ENCODE data around the gene HPCAL1.

The HPCAL1 gene

GRCh38 chr2:10269711-10270610, 32.7 kb upstream of the HPCAL1 start:
- no peak for DNase-seq (ENCODE audit: low spot score)

DNA sequence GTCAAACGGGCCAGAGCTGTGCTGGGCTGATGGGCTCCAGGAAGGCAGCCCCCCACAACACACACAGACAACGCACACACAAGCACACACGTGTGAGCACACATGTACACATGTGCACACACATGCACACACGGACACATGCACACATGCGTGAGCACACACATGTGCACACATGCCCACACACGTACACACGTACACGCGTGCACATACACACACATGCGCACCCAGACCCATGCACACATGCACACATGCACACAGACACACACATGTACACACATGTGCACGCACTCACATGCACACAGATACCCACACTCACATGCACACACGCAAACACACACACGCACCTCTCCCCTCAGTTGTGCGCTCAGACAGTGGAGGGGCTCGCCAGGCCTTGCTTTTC, 31.2 kb upstream of the HPCAL1 start:
- DNase-seq (ENCODE audit: low spot score): no peak

DNA sequence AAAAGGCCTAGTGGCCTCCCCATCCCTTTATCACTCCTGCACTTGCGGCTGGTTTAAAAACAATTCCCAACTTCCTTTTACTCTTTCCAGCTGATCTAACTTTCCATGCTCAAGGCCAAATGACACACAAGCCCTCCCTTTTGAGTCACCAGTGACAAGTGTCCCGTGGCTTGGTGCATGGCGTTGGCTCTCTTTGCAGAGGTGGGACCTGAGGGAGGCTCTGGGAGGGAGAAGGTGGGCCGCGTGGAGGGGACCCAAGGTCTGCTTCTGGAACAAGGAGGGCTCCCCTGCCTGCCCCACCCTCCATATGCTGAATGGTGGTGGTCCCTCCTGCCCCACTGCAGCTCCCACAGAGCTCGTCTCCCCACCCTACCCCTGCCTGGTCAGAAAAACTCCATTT, 30.8 kb upstream of the HPCAL1 start:
- no peak for DNase-seq (ENCODE audit: low spot score)

DNA sequence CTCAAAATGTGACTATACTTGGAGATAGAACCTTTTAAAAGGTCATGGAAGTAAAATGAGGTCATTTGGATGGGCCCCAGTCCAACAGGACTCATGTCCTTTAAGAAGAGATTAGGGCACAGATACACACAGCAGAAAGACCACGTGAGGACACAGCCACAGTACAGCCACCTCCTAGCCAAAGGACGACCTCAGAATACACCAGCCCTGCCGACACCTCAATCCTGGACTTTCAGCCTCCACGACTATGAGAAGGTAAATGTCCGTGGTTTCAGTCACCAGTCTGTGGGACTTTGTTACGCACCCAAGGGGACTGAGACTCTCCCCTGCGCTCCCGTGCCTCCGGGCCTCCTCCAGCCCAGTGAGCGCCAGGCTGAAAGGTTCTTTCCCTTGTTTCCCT, 30.2 kb upstream of the HPCAL1 start:
- no peak for DNase-seq (ENCODE audit: low spot score)

DNA sequence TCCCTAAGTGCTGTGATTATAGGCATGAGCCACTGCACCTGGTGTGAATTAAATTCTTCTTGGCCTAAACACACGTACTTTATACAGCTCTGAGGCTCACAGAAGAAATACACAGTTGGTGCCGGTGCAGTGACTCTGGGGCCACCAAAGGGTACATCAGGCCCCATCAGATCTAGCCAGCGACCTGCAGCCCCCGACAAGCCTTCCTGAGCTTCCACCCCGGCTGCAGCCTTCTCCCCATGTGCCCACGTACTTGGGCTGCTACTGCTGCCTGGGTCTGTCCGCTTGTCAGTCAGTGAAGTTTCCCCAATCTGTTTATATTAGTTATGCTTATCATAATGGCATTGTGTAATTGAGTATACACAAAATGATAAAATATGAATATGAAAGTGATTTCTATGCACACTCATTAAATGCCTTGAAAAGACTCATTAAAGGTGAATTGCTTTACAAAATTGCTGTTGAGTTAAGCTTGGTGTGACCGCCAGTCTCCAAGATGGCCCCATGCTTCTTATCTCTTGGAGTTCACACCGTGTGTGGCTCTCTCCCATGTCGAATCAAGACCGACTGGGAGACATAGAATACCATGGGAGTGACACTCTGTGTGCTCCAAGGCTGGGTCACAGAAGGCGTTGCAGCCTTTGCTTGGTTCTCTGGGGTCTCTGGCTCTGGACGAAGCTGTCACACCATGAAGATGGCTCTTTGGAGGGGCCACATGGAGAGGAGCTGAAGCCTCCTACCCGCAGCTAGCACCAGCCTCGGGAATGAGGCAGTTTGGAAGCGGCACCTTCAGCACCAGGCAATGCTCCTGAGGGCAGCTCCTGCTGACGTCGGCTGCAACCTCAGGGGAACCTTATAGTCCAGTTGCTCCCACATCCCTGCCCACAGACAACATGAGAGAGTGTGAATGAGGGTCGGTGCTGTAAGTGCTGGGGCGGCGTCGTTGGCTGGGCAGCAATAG, 29.2 kb upstream of the HPCAL1 start:
- no peak for DNase-seq (ENCODE audit: low spot score)

DNA sequence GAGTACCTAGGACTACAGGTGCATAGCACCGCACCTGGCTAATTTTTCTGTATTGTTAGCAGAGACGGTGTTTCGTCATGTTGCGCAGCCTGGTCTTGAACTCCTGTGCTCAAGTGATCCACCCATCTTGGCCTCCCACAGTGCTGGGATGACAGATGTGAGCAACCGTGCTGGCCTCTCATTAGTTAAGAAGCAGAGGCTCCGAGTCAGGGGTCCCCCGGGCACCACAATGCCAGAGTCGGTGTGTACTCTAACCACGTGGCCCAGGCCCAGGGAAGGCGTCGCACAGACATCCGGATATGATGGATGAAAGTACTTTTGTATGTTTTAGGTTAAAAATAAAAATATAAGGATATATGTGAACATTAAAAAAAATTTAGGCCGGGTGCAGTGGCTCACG, 28.3 kb upstream of the HPCAL1 start:
- DNase-seq (ENCODE audit: low spot score): no peak

GRCh38 chr2:10274983-10275802, 27.5 kb upstream of the HPCAL1 start:
- no peak for DNase-seq (ENCODE audit: low spot score)

DNA sequence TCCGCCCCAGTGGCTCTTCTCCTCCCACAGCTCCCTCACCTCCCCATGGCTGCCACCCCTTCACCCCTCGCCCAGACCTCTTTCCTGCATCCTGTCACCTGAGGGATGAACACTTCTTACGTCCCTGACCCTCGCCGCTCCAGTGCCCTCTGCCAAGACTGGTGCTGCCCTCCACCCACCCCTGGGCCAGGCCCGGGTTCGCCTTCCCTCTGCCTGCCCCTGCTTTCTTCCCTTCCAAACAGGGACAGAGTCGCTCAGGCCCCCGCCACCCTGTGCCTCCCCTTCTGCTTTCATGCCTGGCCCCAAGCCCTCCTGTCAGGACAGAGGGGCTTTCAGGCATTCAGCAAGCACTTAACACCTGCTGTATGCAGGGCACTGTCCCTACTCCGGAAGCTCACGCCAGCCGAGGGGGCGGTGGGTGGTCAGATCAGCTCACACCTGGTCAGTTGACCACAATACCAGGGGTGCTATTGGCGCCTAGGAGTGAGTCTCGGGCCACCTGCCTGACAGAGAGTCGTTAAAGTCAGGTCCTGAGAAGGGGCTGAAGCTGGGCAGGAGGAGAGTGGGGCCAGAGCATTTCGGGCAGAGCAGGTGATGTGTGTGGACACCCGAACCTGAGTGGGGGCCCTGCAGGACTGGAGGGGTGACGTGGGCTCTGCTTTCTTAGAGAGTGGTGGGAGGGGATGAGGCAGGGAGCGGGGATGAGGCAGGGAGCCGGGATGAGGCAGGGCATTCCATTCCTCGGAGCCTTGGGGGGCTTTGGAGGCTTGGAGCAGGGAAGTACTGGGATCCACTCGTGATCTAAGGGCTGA, 26.0 kb upstream of the HPCAL1 start:
- no peak for DNase-seq (ENCODE audit: low spot score)

- DNase-seq (ENCODE audit: low spot score): no peak
Observed at GRCh38 chr2:10277293-10278028, 25.2 kb upstream of the HPCAL1 start.

DNA sequence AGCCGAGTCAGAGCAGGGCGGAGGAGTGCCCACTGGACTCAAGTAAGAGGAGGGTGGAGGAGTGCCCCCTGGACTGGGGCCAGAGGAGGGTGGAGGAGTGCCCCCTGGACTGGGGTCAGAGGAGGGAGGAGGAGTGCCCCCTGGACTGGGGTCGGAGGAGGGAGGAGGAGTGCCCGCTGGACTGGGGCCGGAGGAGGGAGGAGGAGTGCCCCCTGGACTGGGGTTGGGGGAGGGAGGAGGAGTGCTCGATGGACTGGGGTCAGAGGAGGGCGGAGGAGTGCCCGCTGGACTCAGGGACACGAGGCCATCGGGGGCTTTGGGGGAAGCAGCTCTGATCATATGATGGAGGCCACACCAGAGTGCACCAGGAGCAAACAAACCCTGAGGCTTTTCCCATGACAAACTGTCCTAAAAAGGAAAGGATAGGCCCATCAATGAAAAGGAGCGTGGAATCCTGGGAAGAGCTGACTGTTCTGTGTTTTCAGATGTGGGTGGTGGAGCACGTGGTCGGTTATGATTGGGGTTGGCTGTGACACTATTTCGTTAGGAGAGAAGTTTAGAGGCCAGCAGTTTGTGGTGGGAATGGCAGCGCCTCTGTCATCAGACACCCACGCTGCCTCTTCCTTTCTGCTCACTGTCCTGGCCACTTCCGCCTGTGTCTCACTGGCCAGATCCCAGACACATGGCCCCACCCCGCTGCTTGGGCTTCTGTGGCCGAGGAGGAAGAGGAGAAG, 24.5 kb upstream of the HPCAL1 start:
- no peak for DNase-seq (ENCODE audit: low spot score)

- no peak for DNase-seq (ENCODE audit: low spot score)
Observed at GRCh38 chr2:10278763-10279471, 23.8 kb upstream of the HPCAL1 start.

DNA sequence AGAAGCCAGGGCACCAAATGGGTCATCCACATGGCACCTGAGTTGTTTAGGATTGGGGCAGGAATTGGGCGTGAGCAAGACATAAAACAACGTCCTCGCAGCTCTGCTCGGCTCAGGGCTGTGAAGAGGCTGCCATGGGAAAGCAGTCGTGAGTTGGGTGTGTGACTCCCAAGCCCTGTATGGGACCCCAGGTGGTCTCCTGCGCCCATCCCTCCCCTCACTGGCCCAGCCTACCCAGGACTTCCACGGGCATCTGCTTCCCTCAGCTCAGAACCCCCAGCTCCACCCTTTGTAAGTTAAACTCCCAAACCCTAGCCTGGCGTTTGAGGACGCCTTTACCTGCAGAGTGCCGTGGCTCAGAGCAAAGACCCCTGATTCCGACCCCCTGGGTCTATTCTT, 23.2 kb upstream of the HPCAL1 start:
- no peak for DNase-seq (ENCODE audit: low spot score)

DNA sequence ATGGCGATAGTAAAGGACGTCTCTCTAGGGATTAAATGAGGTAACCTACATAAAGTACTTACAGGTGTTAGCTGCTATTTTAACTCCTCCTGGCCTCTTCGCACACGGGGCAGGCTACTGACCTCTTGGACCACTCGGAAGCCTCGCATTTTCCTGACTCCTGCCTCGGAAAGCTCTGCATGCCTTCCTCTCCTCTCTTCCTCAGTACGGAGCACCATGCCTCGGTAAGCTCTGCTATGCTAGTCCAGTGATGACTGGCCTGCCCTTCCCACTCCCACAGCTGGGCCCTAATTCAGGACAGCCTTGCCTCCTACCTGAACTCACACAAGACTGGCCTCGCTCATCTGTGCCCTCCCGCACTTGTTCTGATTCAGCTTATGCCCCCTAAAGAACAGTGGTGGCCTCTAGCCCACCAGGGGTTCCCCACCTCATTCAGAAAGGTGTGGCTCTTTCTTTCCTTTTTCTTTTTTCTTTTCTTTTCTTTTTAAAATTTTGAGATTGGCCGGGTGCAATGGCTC, 22.7 kb upstream of the HPCAL1 start:
- DNase-seq (ENCODE audit: low spot score): no peak

DNA sequence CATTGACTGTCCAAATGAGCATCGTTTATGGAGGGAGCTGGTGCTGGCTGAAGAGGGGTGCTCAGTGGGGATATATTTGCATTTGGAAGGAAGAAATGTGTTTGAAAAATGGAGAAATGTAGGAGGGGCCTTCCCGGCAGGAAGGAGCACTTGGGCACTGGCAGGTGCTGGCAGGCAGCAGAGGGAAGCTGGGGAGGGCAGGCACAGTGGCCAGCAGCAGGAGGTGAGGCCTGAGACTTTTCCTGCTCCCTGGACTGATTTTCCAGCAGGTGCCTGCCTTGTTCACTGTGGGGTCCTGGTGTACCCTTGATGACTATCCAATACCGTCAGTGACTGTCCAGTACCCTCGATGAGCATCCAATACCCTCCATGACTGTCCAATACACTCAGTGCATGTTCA, 20.8 kb upstream of the HPCAL1 start:
- no peak for DNase-seq (ENCODE audit: low spot score)

GRCh38 chr2:10282611-10283105, 20.0 kb upstream of the HPCAL1 start:
- no peak for DNase-seq (ENCODE audit: low spot score)

GRCh38 chr2:10283106-10284062, 19.3 kb upstream of the HPCAL1 start:
- DNase-seq (ENCODE audit: low spot score): no peak

- no peak for DNase-seq (ENCODE audit: low spot score)
Observed at GRCh38 chr2:10284108-10284870, 18.4 kb upstream of the HPCAL1 start.
